Left ventricle myocardium superior (tissue), 1 donor: ENCODE data around the gene UPB1. TPM values are rescaled to one million over a fixed set of nuclear protein-coding genes. Genes with fewer than 3 reads are reported as not detected.

ENCODE experiments used
- ATAC-seq: fragments of 200-7000 bp; cut with Tn5 transposase; one replicate; pipeline ENCODE4 v1.9.1; 2020; ENCODE audit warnings: mild to moderate bottlenecking, moderate library complexity
- DNase-seq: peaks from one replicate; pipeline ENCODE4 v3.0.0-alpha.2; 2020
- intact Hi-C: fragments of 100-400 bp; cut with micrococcal nuclease; formaldehyde crosslinking; loops from one replicate; pipeline ENCODE4 v1.11.0; 2022
- total RNA-seq: library from RNA; stranded (reverse); fragmentation: NEBNext Ultra II Directional; extraction: Animal tissue kit (Norgen Biotek cat#: 25700); gene quantifications from one replicate; pipeline ENCODE4 v1.2.1, GENCODE V29; 2021
- donor health status: DM: no; HTN: yes; CAD: no; lungs with severe emphysema.

Gene UPB1
- total RNA-seq, 1 donor from 2014 or later: 0.97 TPM

GRCh38 chr22:24501301-24502005, 6.3 kb downstream of the UPB1 start:
- intact Hi-C loops: loop anchor here (10.0 kb wide), 2 partner anchors 77 to 177 kb away; partner anchors contain the start of gene ADORA2A
- DNase-seq: no peak
- peak; percentile 73 for ATAC-seq

GRCh38 chr22:24502034-24502433, 6.9 kb downstream of the UPB1 start:
- DNase-seq (no peak), ATAC-seq (no peak)
- intact Hi-C loops: loop anchor here (10.0 kb wide), 2 partner anchors 77 to 177 kb away; partner anchors contain the start of gene ADORA2A

DNA sequence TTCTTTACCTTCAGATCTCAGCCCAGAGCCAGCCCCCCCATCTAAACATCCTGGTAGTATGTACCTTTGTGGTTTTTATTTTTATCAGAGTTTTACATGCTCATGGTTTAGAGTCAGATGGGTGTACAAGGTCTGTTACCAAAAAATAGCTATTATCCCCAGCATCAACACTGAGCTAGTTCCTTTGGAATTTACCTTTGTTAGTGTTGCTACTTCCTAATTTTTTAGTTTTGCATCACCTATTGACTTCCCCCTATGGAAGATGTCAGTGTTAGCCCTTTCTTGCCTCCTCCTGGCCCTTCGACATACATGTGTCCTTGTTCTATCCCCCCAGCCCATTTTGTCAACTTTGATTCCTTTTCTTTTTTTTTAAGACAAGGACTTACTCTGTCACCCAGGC, 7.4 kb downstream of the UPB1 start:
- ATAC-seq (no peak), DNase-seq (no peak)
- intact Hi-C loops: loop anchor here (10.0 kb wide), 2 partner anchors 78 to 178 kb away; partner anchors contain the start of gene ADORA2A

GRCh38 chr22:24503137-24503842, 8.2 kb downstream of the UPB1 start:
- DNase-seq (peak; percentile 77), ATAC-seq (peak; percentile 71)
- intact Hi-C loops: loop anchor here (10.0 kb wide), 2 partner anchors 78 to 178 kb away; partner anchors contain the start of gene ADORA2A

DNA sequence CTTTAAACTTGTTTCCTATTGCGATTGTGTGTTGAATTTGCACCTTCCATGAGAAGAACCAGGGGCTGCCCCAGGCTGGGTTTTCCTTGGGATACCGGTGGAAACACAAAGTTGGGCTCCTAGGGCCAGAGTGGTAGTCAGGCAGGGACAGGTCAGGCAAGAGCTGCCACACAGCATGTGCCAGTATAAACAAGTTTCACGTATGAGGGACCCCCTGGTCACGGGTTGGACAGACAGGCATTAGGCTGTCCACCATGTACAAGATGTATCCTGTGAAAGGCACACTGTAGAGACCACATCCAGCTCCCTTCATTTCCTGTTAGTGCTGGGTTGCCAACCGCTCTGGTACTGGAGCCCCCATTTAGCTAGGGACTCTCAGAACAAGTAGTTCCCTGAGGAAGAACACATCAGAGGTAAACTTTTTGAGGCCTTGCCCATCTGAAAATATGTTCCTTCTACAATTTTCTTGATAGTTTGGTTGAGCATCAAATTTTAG, 8.8 kb downstream of the UPB1 start:
- DNase-seq: no peak
- no peak for ATAC-seq

DNA sequence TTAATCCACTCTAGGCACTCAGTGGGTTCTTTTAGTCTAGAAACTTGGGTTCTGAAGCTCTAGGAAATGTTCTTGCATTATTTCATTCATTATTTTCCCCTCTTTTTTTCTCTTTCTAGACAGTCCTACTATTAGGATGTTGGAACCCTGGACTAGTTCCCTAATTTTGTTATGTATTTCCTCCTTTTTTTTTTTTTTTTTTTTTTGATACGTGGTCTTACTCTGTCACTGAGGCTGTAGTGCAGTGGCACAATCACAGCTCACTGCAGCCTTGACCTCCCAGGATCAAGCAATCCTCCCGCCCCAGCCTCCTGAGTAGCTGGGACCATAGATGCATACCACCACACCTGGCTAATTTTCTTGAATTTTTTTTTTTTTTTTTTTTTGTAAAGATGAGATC, 9.4 kb downstream of the UPB1 start:
- intact Hi-C loops: loop anchor here (10.0 kb wide), 2 partner anchors 80 to 180 kb away; partner anchors contain the start of gene ADORA2A
- DNase-seq (no peak), ATAC-seq (no peak)

More for the DNA sequence above, 8.8 kb downstream of the UPB1 start:
- intact Hi-C loops: loop anchor here (10.0 kb wide), 2 partner anchors 79 to 179 kb away; partner anchors contain the start of gene ADORA2A

GRCh38 chr22:24504956-24505736, 10.0 kb downstream of the UPB1 start:
- intact Hi-C loops: loop anchor here (10.0 kb wide), 2 partner anchors 80 to 180 kb away; partner anchors contain the start of gene ADORA2A
- DNase-seq (no peak), ATAC-seq (no peak)

- intact Hi-C loops: loop anchor here (10.0 kb wide), 2 partner anchors 82 to 182 kb away; partner anchors contain the start of gene ADORA2A
- DNase-seq: no peak
- ATAC-seq: no peak
Observed at GRCh38 chr22:24506802-24507438, 11.8 kb downstream of the UPB1 start.

GRCh38 chr22:24507716-24508115, 12.6 kb downstream of the UPB1 start:
- ATAC-seq: no peak
- intact Hi-C loops: loop anchor here (10.0 kb wide), 2 partner anchors 83 to 183 kb away; partner anchors contain the start of gene ADORA2A
- no peak for DNase-seq

GRCh38 chr22:24510637-24511625, 15.8 kb downstream of the UPB1 start:
- DNase-seq (no peak), ATAC-seq (peak; percentile 86)
- intact Hi-C loops: no loop called here

GRCh38 chr22:24512043-24512442, 16.9 kb downstream of the UPB1 start:
- peak; percentile 19 for ATAC-seq
- no peak for DNase-seq
- intact Hi-C loops: no loop called here

DNA sequence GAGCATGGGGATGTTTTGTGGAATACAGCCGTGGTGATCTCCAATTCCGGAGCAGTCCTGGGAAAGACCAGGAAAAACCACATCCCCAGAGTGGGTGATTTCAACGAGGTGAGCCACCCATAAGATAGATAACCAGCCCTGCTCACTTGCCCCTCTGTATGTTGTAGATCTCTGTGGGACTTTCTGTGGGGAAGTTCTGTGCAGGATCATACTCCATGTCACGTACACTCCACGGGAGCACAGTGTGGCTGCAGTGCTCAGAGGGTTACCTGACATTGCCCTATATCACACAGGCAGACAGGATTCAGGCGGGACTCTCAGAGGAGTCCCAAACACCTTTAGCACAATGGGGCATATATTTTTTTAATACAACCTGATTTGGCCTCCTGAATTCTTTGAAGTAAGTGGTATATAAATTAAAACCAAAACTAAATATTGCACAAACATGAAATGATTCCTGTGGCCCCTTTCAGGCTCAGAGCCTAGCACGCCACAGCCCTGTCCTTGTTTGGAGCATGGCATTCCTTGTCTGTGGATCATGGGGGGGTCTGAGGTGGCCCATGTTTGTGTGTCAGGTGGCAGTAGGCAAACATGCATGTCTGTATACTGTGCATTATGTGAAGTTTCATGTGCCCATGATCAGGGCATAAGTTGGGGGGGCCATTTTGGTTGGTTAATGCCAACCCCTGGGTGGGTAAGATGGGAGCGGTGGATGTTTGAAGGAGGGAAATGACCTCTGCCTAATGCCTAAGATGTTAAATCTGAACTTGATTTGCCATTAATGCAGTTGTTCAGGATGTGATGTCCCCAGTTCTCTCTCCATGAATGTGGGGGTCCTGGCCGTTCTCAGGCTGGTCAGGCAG, 18.5 kb downstream of the UPB1 start:
- intact Hi-C loops: no loop called here
- ATAC-seq (no peak), DNase-seq (no peak)

DNA sequence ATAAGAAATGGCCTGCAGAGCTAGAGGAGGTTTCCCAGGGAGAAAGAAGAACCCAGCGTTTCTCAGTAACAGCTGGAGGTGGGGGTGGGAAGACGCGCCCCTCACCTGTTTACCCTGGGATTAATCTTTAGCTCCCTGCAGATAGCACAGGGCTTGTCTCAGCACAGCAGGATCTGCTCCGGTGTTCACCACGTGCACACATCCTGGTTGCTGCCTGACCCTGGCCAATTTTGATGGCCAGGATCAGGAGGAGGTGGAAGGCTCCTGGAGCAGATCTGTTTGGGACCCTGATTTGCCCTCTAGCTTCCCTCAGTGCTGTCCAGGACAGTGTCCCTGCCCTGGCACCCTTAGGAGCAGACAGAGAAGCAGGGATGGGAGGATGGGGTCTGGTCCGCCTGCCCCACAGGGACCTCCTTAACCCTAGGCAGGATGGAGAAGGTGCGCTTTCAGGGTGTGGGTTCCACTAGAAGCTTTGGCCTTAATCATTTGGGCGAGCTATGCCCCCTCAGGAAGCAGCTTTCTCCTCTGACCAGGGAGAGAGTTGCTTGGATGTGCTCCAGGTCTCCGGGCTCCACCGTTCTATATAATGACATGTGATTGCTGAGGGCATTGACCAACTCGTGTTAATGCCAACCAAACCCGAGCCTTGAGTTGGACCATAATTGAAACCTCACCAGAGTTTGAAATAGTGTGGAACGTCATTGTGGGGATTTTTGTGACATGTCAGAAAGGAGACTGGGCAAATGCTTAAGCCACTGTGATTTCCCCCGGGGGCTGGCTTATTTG, 19.3 kb downstream of the UPB1 start:
- ATAC-seq (no peak), DNase-seq (no peak)
- intact Hi-C loops: no loop called here

DNA sequence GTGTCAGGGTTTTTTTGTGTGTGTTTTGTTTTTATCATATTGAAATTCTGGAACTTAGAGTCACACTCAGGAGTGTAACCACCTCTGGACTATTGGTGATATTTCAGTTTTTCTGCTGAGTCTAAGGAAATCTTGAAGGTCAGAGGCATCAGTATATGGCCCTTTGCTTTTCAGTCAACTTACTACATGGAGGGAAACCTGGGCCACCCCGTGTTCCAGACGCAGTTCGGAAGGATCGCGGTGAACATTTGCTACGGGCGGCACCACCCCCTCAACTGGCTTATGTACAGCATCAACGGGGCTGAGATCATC, 19.9 kb downstream of the UPB1 start:
- no peak for DNase-seq
- intact Hi-C loops: no loop called here

DNA sequence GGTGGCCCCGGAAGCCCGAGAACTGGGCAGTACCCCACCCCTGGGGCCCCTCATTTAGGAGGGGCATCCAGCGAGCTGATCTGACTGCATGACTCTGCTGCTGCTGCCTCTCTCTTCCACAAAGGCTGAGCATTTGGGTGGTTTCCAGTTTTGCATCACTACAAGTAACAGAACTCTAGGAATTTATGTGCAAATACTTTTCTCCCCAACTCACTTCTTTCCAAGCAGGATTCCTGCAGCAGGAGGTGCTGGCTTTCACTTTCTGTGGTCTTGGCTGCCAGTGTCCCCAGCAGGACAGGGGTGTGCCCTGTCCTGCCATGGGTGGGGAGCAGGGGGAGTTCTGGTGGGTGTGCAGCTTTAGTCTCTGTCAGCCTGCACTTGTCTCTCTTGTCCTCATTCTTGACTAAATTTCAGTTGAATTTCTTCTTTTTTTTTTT, 21.2 kb downstream of the UPB1 start:
- ATAC-seq (no peak), DNase-seq (no peak)
- intact Hi-C loops: no loop called here

More for the DNA sequence above, 19.9 kb downstream of the UPB1 start:
- ATAC-seq: no peak

DNA sequence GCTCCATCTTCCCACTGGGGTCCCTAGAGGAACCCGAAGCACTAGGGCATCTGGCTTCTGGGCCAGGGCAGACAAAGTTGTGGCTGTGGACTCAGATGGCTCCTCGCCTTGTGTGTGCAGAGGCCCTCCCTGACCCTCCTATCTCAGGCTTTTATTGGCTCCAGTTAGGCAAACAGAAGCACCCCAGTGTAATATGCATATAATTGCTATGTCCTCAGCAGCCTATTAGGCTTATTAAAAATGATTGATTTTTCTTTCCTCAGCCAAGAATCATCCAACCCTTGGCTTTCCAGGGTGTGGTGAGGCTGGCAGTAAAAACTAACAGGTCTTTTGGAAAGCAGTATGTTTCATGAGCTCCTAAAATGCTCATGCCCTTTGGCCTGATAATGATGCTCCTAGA, 22.3 kb downstream of the UPB1 start:
- intact Hi-C loops: no loop called here
- DNase-seq: no peak
- ATAC-seq: no peak
